ENCODE results near the gene CAMK2B. TPM values are rescaled to one million over a fixed set of nuclear protein-coding genes. Genes with fewer than 3 reads are reported as not detected.

Gene CAMK2B
- total RNA-seq, 1 donor from 2014 or later, result 0.30 TPM

DNA sequence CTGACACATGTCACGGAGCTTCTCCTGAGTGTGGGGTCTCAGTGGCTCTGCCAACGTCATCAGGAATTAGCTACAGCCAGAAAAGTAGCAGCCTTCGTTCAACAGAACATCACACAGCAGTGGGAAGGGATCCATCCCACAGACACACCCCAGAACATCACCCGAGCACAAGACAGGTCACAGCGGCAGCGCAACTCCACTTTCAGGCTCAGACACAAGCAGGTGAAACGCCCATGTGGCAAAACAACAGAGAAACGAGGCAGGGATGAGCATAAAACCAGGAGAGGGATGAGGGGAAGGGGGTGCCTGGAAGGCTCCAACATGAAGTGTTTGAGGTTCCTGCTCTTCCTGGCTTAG lies 44.8 kb downstream of the CAMK2B start:
- DNase-seq (peak; percentile 23), ATAC-seq (no peak)
- Histone ChIP-seq H3K9me3 (no peaks in the 10 kb centered on the region), H3K4me1 (no peaks in the 10 kb centered on the region), H3K36me3 (no peaks in the 10 kb centered on the region), H3K27ac (no peak overlapping the region), H3K27me3 (ENCODE audit: low read depth) (peaks cover 7% of the 10 kb centered on the region), H3K4me3 (no peak overlapping the region)
- TF ChIP-seq, protein P1, sequence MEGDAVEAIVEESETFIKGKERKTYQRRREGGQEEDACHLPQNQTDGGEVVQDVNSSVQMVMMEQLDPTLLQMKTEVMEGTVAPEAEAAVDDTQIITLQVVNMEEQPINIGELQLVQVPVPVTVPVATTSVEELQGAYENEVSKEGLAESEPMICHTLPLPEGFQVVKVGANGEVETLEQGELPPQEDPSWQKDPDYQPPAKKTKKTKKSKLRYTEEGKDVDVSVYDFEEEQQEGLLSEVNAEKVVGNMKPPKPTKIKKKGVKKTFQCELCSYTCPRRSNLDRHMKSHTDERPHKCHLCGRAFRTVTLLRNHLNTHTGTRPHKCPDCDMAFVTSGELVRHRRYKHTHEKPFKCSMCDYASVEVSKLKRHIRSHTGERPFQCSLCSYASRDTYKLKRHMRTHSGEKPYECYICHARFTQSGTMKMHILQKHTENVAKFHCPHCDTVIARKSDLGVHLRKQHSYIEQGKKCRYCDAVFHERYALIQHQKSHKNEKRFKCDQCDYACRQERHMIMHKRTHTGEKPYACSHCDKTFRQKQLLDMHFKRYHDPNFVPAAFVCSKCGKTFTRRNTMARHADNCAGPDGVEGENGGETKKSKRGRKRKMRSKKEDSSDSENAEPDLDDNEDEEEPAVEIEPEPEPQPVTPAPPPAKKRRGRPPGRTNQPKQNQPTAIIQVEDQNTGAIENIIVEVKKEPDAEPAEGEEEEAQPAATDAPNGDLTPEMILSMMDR (IDR thresholded peaks at IDR 0.05), result no peak
- intact Hi-C loops (cut with DNase I), result no loop called here

DNA sequence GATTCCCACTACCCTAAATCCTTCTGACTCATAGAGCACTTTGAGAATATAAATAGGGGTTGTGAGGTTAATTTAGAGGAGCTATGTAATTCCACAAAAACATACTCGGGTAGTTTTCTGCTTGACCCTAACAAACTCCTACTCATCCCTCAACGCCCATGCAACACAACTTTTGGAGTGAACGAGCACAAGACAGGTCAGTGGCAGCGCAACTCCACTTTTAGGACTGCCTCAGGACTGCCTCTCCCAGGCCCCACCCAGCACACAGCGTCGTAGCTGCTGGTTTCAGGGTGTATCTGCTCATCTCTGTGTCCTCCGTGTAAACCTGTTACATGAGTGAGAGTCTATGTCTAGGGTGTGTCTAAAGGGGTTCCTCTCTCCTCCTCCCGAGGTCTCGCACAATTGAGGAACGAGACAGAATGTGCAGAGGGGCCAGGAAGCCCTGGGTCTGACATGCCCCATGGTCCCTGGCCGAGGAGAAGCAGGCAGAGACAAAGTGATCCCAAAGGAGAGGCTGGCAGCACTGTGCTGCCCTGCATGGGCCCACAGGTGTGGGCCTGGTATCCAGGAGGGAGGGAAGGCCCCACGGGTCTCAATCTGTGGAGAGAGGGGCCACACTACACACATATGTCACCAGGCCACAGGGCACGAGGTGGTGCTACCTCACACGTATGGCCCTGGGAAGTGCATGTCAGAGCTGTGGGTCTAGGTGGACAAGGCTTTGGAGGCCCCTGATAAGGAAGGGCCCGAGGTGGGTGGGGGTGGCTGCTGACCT lies 45.5 kb downstream of the CAMK2B start:
- ATAC-seq (no peak), DNase-seq (peak; percentile 31)
- Histone ChIP-seq H3K4me3 (no peak overlapping the region), H3K4me1 (no peaks in the 10 kb centered on the region), H3K27ac (no peak overlapping the region), H3K36me3 (no peaks in the 10 kb centered on the region), H3K27me3 (ENCODE audit: low read depth) (peaks cover 7% of the 10 kb centered on the region), H3K9me3 (no peaks in the 10 kb centered on the region)
- intact Hi-C loops (cut with DNase I), result no loop called here
- TF ChIP-seq, protein P1 (IDR thresholded peaks at IDR 0.05), result no peak

DNA sequence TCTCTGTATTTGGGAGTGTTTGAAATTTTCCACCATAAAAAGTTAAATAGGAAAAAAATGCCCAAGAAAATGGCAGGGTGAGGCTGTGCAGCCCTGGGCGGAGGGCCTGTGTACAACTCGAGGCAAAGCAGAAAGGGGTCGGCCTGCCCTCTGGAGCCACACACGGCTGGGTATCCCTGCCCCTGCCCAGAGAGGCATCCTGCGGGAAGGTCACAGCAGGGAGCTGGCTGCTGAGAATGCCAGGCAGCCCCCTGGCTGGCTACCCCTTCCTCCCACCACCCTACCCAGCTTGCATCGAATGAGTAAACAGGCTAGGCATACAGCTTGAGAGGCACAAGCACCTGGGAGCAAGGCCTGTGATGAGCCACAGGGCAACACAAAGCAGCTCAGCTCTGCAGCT lies 46.1 kb downstream of the CAMK2B start:
- DNase-seq (peak; percentile 30), ATAC-seq (no peak)
- Histone ChIP-seq H3K9me3 (no peaks in the 10 kb centered on the region), H3K4me3 (no peak overlapping the region), H3K27ac (no peak overlapping the region), H3K36me3 (no peaks in the 10 kb centered on the region), H3K27me3 (ENCODE audit: low read depth) (peaks cover 7% of the 10 kb centered on the region), H3K4me1 (no peaks in the 10 kb centered on the region)
- intact Hi-C loops (cut with DNase I), result no loop called here
- TF ChIP-seq, protein P1 (IDR thresholded peaks at IDR 0.05), result no peak

DNA sequence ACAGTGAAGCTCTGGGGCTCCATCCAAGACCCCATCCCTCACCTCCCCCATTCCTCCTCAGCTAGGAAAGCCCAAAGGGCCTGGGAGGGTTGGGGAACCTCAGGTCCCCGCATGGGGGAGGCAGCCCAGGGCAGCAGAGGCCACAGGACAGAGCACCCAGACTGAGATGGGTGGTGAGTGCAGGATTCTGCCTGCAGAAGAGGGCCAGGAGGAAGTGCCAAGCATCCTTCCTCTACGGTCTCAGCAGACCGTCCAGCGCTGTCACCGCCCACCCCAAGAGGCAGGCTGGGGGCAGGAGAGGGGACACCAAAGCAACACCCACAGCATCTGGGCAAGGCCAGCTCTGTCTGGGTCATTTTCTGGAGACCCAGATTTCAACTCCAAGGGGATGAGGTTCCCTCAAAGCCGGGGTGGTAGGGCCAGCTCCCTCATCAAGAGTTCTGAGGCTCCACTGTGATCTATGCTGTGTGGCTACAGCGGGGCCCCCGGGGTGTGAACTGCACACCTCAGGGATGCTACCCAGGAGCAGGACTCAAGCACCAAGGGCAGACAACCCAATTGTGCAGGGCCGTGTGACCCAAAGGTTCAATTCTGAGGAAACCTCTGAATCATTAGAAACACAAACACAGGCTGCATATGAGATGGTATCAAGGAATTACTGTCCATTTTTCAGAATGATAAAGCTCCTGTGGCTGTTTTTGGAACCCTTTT lies 46.8 kb downstream of the CAMK2B start:
- Histone ChIP-seq H3K4me3 (no peak overlapping the region), H3K27ac (no peak overlapping the region), H3K27me3 (ENCODE audit: low read depth) (peaks cover 7% of the 10 kb centered on the region), H3K4me1 (no peaks in the 10 kb centered on the region), H3K9me3 (no peaks in the 10 kb centered on the region), H3K36me3 (no peaks in the 10 kb centered on the region)
- TF ChIP-seq, protein P1 (IDR thresholded peaks at IDR 0.05), result no peak
- DNase-seq (peak; percentile 20), ATAC-seq (no peak)
- intact Hi-C loops (cut with DNase I), result no loop called here

DNA sequence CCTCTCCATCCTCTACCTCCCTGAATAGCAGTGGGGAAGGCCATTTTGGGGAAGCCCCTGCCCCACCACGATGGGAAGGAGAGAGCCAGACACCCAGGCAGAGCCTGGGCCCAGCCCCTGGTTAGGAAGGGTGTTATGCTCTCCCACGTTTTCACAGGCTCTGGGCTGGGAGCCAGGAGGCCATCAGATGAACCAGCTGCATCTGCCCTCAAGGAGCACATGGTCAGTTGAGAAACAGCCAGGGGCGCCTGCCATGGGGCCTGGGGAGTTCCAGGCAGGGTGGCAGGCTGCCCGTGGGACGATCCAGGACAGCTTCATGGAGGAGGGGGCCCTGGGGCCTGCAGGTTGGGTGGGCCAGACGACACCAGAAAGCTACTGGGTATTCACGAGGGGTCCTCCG lies 47.5 kb downstream of the CAMK2B start:
- ATAC-seq (no peak), DNase-seq (peak; percentile 35)
- peaks cover 7% of the 10 kb centered on the region for H3K27me3 ChIP-seq (ENCODE audit: low read depth)
- H3K27ac ChIP-seq, result no peak overlapping the region
- no peaks in the 10 kb centered on the region for H3K4me1 ChIP-seq
- intact Hi-C loops (cut with DNase I), result no loop called here
- TF ChIP-seq, protein P1 (IDR thresholded peaks at IDR 0.05), result no peak
- H3K36me3 ChIP-seq, result no peaks in the 10 kb centered on the region
- H3K4me3 ChIP-seq, result no peak overlapping the region
- H3K9me3 ChIP-seq, result no peaks in the 10 kb centered on the region
